GM20000 (cell line): ENCODE results near the gene PBXIP1.
"Not testable (repeated sequence)": the region's sequence is repeated elsewhere in the genome, so short reads cannot be mapped to it uniquely, and the experiment has no call there.

ENCODE experiments used
- DNase-seq: peaks from one replicate; pipeline ENCODE4 v3.0.0; 2012; ENCODE audit warnings: low spot score
- TF ChIP-seq, protein P1 (sequence below): IDR thresholded peaks from 2 replicates; pipeline ENCODE4 v1.5.1; 2012; ENCODE audit warnings: mild to moderate bottlenecking, control low read depth; ENCODE audit errors: extremely low read depth, missing control alignments

The PBXIP1 gene

DNA sequence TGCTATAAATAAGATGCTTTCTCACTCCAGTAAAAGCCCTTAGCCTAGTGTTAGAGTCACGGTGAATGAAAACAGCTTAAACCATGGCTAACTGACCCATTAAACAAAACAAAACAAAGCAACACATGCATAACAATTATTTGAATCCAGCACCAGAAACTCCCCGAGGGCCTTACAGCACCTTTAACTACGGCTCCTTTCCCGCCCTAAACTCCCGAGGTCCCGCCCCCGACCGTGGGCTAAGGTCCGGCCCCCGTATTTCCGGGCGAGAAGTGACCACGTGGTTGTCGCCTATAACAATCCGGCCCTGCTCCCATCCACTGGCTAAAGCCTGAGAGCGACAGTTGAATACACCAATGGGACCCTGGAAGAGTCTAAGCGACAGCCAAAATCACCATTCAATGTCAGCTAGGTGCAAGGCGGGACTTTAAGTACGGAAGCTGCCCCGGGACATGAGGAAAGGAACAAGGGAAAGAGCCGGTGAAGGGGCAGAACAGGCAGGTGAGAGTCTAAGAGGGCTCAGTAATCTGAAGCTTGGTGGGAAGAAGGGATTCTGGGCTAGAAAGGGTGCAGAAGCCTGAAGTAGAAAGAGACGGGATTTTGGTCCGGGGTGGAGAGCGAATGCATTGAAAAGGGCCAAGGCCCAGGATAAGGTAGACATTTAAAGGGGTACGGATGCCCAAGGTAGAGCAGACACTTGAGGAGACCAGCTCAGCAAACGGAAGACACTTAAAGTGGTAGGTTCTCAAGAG is 27.2 kb upstream of the PBXIP1 start, which contains the start of gene FLAD1:
Gene FLAD1 (plus strand): TSS at position 448 of the 752 bp plus-strand sequence. CDS start 351 bp downstream, outside the sequence.
- DNase-seq, result peak; percentile 94
- TF ChIP-seq, protein P1, sequence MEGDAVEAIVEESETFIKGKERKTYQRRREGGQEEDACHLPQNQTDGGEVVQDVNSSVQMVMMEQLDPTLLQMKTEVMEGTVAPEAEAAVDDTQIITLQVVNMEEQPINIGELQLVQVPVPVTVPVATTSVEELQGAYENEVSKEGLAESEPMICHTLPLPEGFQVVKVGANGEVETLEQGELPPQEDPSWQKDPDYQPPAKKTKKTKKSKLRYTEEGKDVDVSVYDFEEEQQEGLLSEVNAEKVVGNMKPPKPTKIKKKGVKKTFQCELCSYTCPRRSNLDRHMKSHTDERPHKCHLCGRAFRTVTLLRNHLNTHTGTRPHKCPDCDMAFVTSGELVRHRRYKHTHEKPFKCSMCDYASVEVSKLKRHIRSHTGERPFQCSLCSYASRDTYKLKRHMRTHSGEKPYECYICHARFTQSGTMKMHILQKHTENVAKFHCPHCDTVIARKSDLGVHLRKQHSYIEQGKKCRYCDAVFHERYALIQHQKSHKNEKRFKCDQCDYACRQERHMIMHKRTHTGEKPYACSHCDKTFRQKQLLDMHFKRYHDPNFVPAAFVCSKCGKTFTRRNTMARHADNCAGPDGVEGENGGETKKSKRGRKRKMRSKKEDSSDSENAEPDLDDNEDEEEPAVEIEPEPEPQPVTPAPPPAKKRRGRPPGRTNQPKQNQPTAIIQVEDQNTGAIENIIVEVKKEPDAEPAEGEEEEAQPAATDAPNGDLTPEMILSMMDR, result no peak

DNA sequence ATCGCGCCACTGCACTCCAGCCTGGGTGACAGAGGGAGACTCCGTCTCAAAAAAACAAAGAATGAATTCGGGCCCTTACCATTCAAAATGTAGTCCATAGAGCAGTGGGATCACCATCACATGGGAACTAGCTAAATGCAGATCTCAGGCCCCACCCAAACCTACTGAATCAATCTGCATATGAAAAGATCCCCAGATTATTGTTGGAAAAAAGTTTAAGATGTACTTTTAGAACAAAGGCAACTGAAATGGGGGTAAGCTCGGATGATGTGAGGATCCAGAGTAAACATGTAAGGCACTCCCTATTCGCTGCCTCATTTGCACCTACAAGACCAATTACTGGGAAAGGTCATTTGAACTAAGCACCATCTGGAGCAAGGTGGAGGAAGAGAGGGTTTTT is 26.4 kb upstream of the PBXIP1 start:
- DNase-seq, result no peak
- TF ChIP-seq, protein P1, result no peak

DNA sequence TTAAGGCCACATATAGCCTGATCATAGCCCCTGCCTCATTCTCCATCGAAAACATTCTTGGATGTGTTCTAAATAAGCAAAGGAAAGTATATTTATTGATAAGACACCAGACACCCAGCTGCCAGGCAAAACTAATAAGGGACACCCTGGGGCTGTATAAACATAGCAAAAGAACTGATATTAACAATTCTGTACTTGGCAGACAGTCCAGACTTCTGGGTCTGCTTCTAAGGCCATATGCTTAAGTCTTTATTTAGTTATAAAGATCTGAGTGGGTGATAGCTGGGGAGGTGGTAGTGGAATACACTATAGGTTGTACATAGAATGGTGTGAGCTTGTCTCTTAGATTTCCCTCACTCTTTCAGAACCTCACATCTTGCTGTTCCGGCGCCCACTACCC is 22.5 kb upstream of the PBXIP1 start:
- TF ChIP-seq, protein P1, result no peak
- DNase-seq, result no peak

DNA sequence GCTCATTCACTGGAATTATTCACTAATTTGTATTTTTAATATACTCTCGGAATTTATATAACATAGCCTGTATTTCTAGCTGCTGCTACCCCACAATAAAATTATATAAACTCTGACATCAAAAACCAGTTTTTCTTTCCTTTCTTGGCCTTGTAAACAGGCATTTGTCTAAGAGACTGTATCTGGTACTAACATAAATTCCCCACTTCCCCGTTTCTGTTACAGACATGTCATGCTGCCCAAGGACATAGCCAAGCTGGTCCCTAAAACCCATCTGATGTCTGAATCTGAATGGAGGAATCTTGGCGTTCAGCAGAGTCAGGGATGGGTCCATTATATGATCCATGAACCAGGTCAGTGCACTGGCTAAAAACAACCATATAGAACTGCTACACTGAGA is 21.9 kb upstream of the PBXIP1 start:
- not testable (repeated sequence) for DNase-seq

DNA sequence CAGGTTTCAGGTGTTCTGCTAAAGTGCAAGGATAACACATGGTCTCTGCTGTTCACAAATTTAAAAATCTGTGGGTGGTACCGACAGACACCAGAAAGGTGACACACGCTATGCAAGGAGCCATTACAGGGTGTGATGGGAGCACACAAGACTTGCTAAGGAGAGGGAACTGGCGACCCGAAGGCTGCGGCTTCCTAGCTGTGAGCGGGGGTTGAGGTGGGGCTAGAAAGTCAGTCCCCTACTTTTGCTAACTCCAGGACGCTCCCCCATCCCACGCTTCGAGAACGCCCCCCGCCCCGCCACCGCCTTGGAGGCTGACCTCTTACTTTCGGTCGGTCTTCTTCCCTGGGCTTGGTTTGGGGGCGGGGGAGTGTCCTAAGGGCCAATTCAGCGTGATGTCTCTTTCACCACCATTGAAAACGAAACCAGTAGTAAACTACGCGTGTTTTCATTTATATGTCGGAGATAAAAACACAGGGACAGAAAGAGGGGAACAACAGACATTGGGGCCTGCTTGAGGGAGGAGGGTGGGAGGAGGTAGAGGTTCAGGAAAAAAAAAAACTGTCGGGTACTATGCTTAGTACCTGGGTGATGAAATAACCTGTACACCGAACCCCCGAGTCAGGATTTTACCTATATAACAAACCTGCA is 19.6 kb upstream of the PBXIP1 start:
- TF ChIP-seq, protein P1, result no peak
- DNase-seq, result peak; percentile 51

DNA sequence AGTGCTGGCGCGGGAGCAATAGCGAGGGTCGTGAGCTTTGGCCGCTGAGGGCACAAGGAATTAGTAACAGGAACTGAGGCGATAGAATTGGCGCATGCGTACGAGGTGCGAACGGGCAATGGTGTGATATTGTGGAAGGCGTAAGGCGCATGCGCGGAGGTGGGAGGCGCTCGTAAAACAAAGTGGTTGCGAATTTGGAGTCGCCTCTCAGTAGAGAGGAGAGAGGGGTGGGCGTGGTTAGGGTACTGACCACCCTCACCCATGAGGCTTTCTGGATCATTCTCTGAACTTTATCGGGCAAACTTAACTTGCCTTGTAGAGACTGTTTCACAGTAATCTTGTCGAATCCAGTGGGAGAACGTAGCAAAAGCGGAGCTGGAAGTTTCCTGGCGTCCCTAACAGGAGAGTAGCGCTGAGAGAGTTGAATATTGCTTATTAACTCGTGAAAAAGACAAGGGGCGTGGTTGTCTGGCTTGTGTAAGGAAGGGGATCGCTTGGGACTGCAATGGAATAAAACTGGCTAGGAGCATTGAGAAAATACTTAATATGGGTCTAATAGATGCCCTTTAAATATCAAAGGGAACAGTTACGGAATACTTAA is 19.0 kb upstream of the PBXIP1 start:
- TF ChIP-seq, protein P1, result no peak
- DNase-seq, result peak; percentile 87

DNA sequence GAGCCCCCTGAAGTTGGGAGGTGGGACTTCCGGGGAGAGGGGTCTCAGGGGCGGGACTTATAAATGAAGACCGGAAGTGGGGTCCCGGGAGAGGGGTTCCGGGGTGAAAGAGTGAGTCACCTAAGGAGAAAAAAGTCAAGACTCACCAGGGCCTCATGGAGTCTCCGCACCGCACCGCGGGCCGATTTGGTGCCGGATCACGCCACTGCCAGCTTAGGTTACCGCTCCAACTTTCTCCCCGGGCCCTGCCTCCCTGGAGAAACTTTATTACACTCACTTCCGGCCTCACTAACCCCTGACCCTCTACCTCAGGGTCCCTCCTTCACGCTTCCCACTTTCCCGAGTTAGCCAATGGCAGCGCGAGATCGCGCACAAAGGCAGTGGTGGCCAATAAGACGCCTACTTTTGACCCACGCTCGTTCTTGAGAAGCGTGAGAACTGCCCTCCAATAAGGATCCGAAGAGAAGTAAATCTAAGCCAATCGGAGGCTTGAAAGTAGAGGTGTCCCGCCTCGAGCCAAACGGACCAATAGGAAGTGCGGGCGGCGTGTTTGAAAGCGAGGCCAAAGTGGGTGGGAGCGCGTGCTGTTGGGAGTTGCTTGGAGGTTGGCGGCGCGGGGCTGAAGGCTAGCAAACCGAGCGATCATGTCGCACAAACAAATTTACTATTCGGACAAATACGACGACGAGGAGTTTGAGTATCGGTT is 18.4 kb upstream of the PBXIP1 start, which contains the start of gene CKS1B:
Gene CKS1B (plus strand): TSS at position 580 of the 706 bp plus-strand sequence. CDS start 65 bp downstream, at position 645.
- TF ChIP-seq, protein P1, result no peak

More for the DNA sequence above, 18.4 kb upstream of the PBXIP1 start, which contains the start of gene CKS1B:
- DNase-seq, result peak; percentile 92
